HEK293T (cell line): ENCODE measurements around the gene SECISBP2.

ENCODE experiments used
- ARNT ChIP-seq: fragments of 450-650 bp; IDR thresholded peaks from 2 replicates; pipeline ENCODE4 v1.6.1; 2017; ENCODE audit warnings: mild to moderate bottlenecking
- BHLHE40 ChIP-seq: fragments of 450-650 bp; IDR thresholded peaks from 2 replicates; pipeline ENCODE4 v1.6.1; 2016; ENCODE audit warnings: mild to moderate bottlenecking, moderate library complexity, borderline replicate concordance
- FOXK2 ChIP-seq: fragments of 450-650 bp; IDR thresholded peaks from 2 replicates; pipeline ENCODE4 v1.6.1; 2016; ENCODE audit warnings: mild to moderate bottlenecking
- FOXM1 ChIP-seq: fragments of 450-650 bp; IDR thresholded peaks from 2 replicates; pipeline ENCODE4 v1.6.1; 2017; ENCODE audit warnings: mild to moderate bottlenecking, borderline replicate concordance
- HDGF ChIP-seq: fragments of 450-650 bp; IDR thresholded peaks from 2 replicates; pipeline ENCODE4 v1.6.1; 2017; ENCODE audit warnings: antibody characterized with exemption, borderline replicate concordance
- L3MBTL2 ChIP-seq: fragments of 450-650 bp; conservative IDR thresholded peaks from 2 replicates; pipeline ENCODE4 v1.6.1; 2016; ENCODE audit warnings: mild to moderate bottlenecking
- NFRKB ChIP-seq: fragments of 450-650 bp; IDR thresholded peaks from 2 replicates; pipeline ENCODE4 v1.6.1; 2016; ENCODE audit warnings: mild to moderate bottlenecking, moderate library complexity
- SP1 ChIP-seq: fragments of 450-650 bp; IDR thresholded peaks from 2 replicates; pipeline ENCODE4 v1.6.1; 2017
- TARDBP ChIP-seq: fragments of 450-650 bp; IDR thresholded peaks from 2 replicates; pipeline ENCODE4 v1.6.1; 2016
- TF ChIP-seq, protein P1 (sequence below): fragments of 450-650 bp; IDR thresholded peaks from 2 replicates; pipeline ENCODE4 v1.6.1; 2016

DNA sequence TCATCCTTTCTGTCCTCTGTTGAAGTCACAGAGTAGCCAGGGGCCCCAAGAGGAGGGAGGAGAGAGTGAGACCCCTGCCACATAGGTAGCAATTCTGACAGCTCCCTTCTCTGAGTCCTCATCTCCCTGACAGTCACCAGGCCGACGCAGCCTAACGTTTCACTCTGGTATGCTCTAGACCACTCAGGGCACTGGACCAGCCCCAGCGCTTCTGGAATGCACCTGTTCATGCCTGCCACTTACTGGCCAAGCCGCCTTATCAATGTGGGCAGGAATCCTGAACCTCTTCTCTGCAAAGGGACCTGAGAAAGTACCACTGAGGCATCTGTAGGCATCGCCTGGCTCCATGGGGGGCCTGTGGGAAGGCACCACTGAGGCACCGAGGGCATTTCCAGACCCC is 50.2 kb downstream of the SECISBP2 start:
- TF ChIP-seq TARDBP (no peak), L3MBTL2 (no peak), ARNT (no peak), SP1 (no peak), FOXK2 (no peak), NFRKB (no peak), BHLHE40 (no peak), HDGF (no peak), FOXM1 (no peak)
- TF ChIP-seq, protein P1, sequence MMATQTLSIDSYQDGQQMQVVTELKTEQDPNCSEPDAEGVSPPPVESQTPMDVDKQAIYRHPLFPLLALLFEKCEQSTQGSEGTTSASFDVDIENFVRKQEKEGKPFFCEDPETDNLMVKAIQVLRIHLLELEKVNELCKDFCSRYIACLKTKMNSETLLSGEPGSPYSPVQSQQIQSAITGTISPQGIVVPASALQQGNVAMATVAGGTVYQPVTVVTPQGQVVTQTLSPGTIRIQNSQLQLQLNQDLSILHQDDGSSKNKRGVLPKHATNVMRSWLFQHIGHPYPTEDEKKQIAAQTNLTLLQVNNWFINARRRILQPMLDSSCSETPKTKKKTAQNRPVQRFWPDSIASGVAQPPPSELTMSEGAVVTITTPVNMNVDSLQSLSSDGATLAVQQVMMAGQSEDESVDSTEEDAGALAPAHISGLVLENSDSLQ: no peak
